Measurements from ENCODE around the gene UCKL1. TPM values are rescaled to one million over a fixed set of nuclear protein-coding genes. Genes with fewer than 3 reads are reported as not detected.
"Not testable (repeated sequence)": the region's sequence is repeated elsewhere in the genome, so short reads cannot be mapped to it uniquely, and the experiment has no call there.

The UCKL1 gene
- polyA plus RNA-seq, 3 donors = 28.9 to 44.6 (median 33.1) TPM

- no peak overlapping the region for H3K27ac ChIP-seq (ENCODE audit: low read depth, low read length)
- WGBS, 3 donors = 94 to 97% (median 95%) methylated on average over 60 to 61 of the region's 61 CpGs
These were observed 6.5 kb upstream of the UCKL1 start for GRCh38 chr20:63962426-63963347.

- WGBS, 3 donors = 87 to 93% (median 90%) methylated on average over 25 to 26 of the region's 26 CpGs
- H3K27ac ChIP-seq (ENCODE audit: low read depth, low read length) = no peak overlapping the region
These were observed 5.6 kb upstream of the UCKL1 start for GRCh38 chr20:63961664-63962425.

GRCh38 chr20:63960654-63961621, 4.7 kb upstream of the UCKL1 start:
- H3K27ac ChIP-seq (ENCODE audit: low read depth, low read length) = not testable (repeated sequence)
- 90 to 94% (median 90%) methylated on average over 12 to 15 of the region's 15 CpGs for WGBS, 3 donors

- H3K27ac ChIP-seq (ENCODE audit: low read depth, low read length) = no peak overlapping the region
- WGBS, 3 donors = 95 to 96% (median 95%) methylated on average over 16 to 17 of the region's 17 CpGs
These were observed 3.5 kb upstream of the UCKL1 start for GRCh38 chr20:63959699-63960075.

- H3K27ac ChIP-seq (ENCODE audit: low read depth, low read length) = no peak overlapping the region
- WGBS, 3 donors = 88 to 90% (median 89%) methylated on average over 10 of the region's 10 CpGs
These were observed 2.9 kb upstream of the UCKL1 start for GRCh38 chr20:63958964-63959698.

GRCh38 chr20:63958471-63958870, 2.3 kb upstream of the UCKL1 start:
- 61 to 66% (median 62%) methylated on average over 4 of the region's 4 CpGs for WGBS, 3 donors
- no peak overlapping the region for H3K27ac ChIP-seq (ENCODE audit: low read depth, low read length)

- 38 to 51% (median 43%) methylated on average over 13 of the region's 13 CpGs for WGBS, 3 donors
- no peak overlapping the region for H3K27ac ChIP-seq (ENCODE audit: low read depth, low read length)
These were observed 1.6 kb upstream of the UCKL1 start for GRCh38 chr20:63957690-63958441.

- 3 to 4% (median 3%) methylated on average over 28 of the region's 28 CpGs for WGBS, 3 donors
- H3K27ac ChIP-seq (ENCODE audit: low read depth, low read length) = no peak overlapping the region
These were observed 931 bp upstream of the UCKL1 start for GRCh38 chr20:63957004-63957689.

GRCh38 chr20:63956664-63957003, 418 bp upstream of the UCKL1 start:
- WGBS, 3 donors = 1% methylated on average over 15 of the region's 15 CpGs
- no peak overlapping the region for H3K27ac ChIP-seq (ENCODE audit: low read depth, low read length)

- 1 to 3% (median 1%) methylated on average over 27 to 31 of the region's 31 CpGs for WGBS, 3 donors
- H3K27ac ChIP-seq (ENCODE audit: low read depth, low read length) = no peak overlapping the region
These were observed 862 bp downstream of the UCKL1 start for GRCh38 chr20:63955281-63955826.

GRCh38 chr20:63953764-63954429, 2.3 kb downstream of the UCKL1 start:
- no peak overlapping the region for H3K27ac ChIP-seq (ENCODE audit: low read depth, low read length)
- WGBS, 3 donors = 64 to 68% (median 65%) methylated on average over 13 of the region's 13 CpGs

- H3K27ac ChIP-seq (ENCODE audit: low read depth, low read length) = no peak overlapping the region
These were observed 3.4 kb downstream of the UCKL1 start for GRCh38 chr20:63952769-63953168.

GRCh38 chr20:63952210-63952535, 4.0 kb downstream of the UCKL1 start:
- 59 to 78% (median 78%) methylated on average over 15 of the region's 15 CpGs for WGBS, 3 donors
- H3K27ac ChIP-seq (ENCODE audit: low read depth, low read length) = no peak overlapping the region

More at GRCh38 chr20:63952769-63953168, 3.4 kb downstream of the UCKL1 start:
- WGBS, 3 donors = 75 to 89% (median 87%) methylated on average over 14 of the region's 14 CpGs

GRCh38 chr20:63951398-63952209, 4.6 kb downstream of the UCKL1 start:
- WGBS, 3 donors = 69 to 75% (median 71%) methylated on average over 17 of the region's 17 CpGs
- H3K27ac ChIP-seq (ENCODE audit: low read depth, low read length) = no peak overlapping the region

- WGBS, 3 donors = 72 to 85% (median 75%) methylated on average over 20 of the region's 20 CpGs
- H3K27ac ChIP-seq (ENCODE audit: low read depth, low read length) = no peak overlapping the region
These were observed 5.4 kb downstream of the UCKL1 start for GRCh38 chr20:63950701-63951397.

Data from adipose tissue (tissue), 3 donors.